Measurements from ENCODE around the gene ACSM6.

- TF ChIP-seq, protein P1, sequence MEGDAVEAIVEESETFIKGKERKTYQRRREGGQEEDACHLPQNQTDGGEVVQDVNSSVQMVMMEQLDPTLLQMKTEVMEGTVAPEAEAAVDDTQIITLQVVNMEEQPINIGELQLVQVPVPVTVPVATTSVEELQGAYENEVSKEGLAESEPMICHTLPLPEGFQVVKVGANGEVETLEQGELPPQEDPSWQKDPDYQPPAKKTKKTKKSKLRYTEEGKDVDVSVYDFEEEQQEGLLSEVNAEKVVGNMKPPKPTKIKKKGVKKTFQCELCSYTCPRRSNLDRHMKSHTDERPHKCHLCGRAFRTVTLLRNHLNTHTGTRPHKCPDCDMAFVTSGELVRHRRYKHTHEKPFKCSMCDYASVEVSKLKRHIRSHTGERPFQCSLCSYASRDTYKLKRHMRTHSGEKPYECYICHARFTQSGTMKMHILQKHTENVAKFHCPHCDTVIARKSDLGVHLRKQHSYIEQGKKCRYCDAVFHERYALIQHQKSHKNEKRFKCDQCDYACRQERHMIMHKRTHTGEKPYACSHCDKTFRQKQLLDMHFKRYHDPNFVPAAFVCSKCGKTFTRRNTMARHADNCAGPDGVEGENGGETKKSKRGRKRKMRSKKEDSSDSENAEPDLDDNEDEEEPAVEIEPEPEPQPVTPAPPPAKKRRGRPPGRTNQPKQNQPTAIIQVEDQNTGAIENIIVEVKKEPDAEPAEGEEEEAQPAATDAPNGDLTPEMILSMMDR (IDR thresholded peaks at IDR 0.05): no peak
- no peak for TF ChIP-seq POLR2AphosphoS5 (IDR thresholded peaks at IDR 0.05; ENCODE audit: insufficient read depth in 1 of 2, low read depth in 1 of 2)
These were observed 46.8 kb downstream of the ACSM6 start for GRCh38 chr10:95240811-95241210.
